K562 (cell line): ENCODE results near the gene PRRT1. TPM values are rescaled to one million over a fixed set of nuclear protein-coding genes. Genes with fewer than 3 reads are reported as not detected.

Source experiments
- ARID3A ChIP-seq: IDR thresholded peaks from 2 replicates; pipeline ENCODE4 v1.6.1; 2012; ENCODE audit warnings: low read depth, low read length, improper control_type of control experiment, borderline replicate concordance
- DPF2 ChIP-seq: fragments of 450-650 bp; IDR thresholded peaks from 2 replicates; pipeline ENCODE4 v1.6.1; 2016
- HCFC1 ChIP-seq: IDR thresholded peaks from 2 replicates; pipeline ENCODE4 v1.6.1; 2012; ENCODE audit warnings: low read depth, low read length, improper control_type of control experiment
- JUND ChIP-seq, 2 experiments: IDR thresholded peaks; 2 replicates in 1 of 2; 3 replicates in 1 of 2; pipeline ENCODE4 v1.6.1; 2011; ENCODE audit warnings: borderline replicate concordance in 2 of 2, low read depth in 2 of 2, low read length in 2 of 2, improper control_type of control experiment in 1 of 2, missing biosample characterization in 1 of 2, missing genetic modification characterization in 1 of 2, missing genetic modification reagents in 1 of 2
- KDM5B ChIP-seq: fragments of 200-600 bp; sonication (generic); IDR thresholded peaks from 2 replicates; pipeline ENCODE4 v1.6.1; 2012; ENCODE audit warnings: low read depth, mild to moderate bottlenecking, moderate library complexity, low read length, control low read depth, inconsistent platforms; ENCODE audit not compliant: insufficient replicate concordance
- KLF16 ChIP-seq: IDR thresholded peaks from 2 replicates; pipeline ENCODE4 v1.6.1; 2016; ENCODE audit warnings: antibody characterized with exemption
- OTX1 ChIP-seq: fragments of 450-650 bp; formaldehyde crosslinking; IDR thresholded peaks from 2 replicates; pipeline ENCODE4 v1.4.0; 2022; ENCODE audit warnings: mild to moderate bottlenecking
- POU5F1 ChIP-seq: fragments of 150-350 bp; IDR thresholded peaks from 2 replicates; pipeline ENCODE4 v1.6.1; 2014; ENCODE audit warnings: borderline replicate concordance, low read length, low read depth, mild to moderate bottlenecking; ENCODE audit not compliant: partially characterized antibody
- RB1 ChIP-seq: fragments of 450-650 bp; IDR thresholded peaks from 2 replicates; pipeline ENCODE4 v1.6.1; 2017; ENCODE audit warnings: low read depth, mild to moderate bottlenecking
- RBBP5 ChIP-seq: fragments of 200-600 bp; sonication (generic); IDR thresholded peaks from 2 replicates; pipeline ENCODE4 v1.6.1; 2012; ENCODE audit warnings: borderline replicate concordance, mild to moderate bottlenecking, low read length, control low read depth, inconsistent platforms; ENCODE audit not compliant: insufficient read depth, poor library complexity, severe bottlenecking
- UBTF ChIP-seq, 2 experiments: IDR thresholded peaks; 2 replicates each; pipeline ENCODE4 v1.6.1; 2012; ENCODE audit warnings: improper control_type of control experiment in 2 of 2, low read depth in 2 of 2, low read length in 2 of 2, borderline replicate concordance in 1 of 2
- polyA plus RNA-seq, 8 experiments: library from polyadenylated mRNA; depleted of rRNA in 4 of 8; stranded (reverse) in 5 of 8; unstranded in 3 of 8; fragments of >200 nt; fragmentation: Nextera tagmentation in 2 of 8; fragmentation: Illumina TruSeq in 1 of 8; extraction: Ambion mirVana in 2 of 8; extraction: Trizol in 1 of 8; gene quantifications; 2 replicates each; pipeline versions ENCODE4 v1.2.1 to v1.2.3, GENCODE V29; 2011 to 2014; ENCODE audit warnings: inconsistent platforms in 1 of 8, missing spikeins in 1 of 8
- total RNA-seq, 7 experiments: library from RNA; depleted of rRNA in 6 of 7; stranded (reverse); fragments of >200 nt in 6 of 7; fragmentation: Illumina TruSeq in 2 of 7; extraction: Trizol in 2 of 7; gene quantifications; 2 replicates each; pipeline versions ENCODE4 v1.2.1 to v1.2.3, GENCODE V29; 2011 to 2021; ENCODE audit warnings: low replicate concordance in 1 of 7
- TF ChIP-seq, protein P1 (sequence below): fragments of 450-650 bp; IDR thresholded peaks from 2 replicates; pipeline ENCODE4 v1.6.1; 2018; ENCODE audit warnings: mild to moderate bottlenecking, low read depth; ENCODE audit not compliant: partially characterized antibody
- TF ChIP-seq, protein P2 (sequence below), 3 experiments: IDR thresholded peaks in 2 of 3; conservative IDR thresholded peaks in 1 of 3; 2 replicates each; pipeline ENCODE4 v1.5.1; 2011 to 2012; ENCODE audit warnings: low read length in 3 of 3, mild to moderate bottlenecking in 3 of 3, control low read depth in 2 of 3, improper control_type of control experiment in 1 of 3, inconsistent platforms in 1 of 3, low read depth in 1 of 3, mixed read lengths in 1 of 3, moderate library complexity in 1 of 3; ENCODE audit not compliant: insufficient read depth in 2 of 3
- TF ChIP-seq, protein P3 (sequence below): sonication (generic); formaldehyde crosslinking; IDR thresholded peaks from 2 replicates; pipeline ENCODE4 v1.9.0; 2022; ENCODE audit warnings: mild to moderate bottlenecking, missing genetic modification reagents

Gene PRRT1
- total and polyA plus RNA-seq, 9 of the 15 experiments (the other 6 are each of a cell fraction or from before 2014, with no cell fraction given), result 0.14 to 3.5 (median 0.41) TPM

- TF ChIP-seq UBTF (IDR thresholded peaks at IDR 0.05; ENCODE audit: borderline replicate concordance in 1 of 2, low read depth in 2 of 2, low read length in 2 of 2), result peak; percentile 49 to 89; a peak in 2 of 4 replicates
- TF ChIP-seq, protein P1, sequence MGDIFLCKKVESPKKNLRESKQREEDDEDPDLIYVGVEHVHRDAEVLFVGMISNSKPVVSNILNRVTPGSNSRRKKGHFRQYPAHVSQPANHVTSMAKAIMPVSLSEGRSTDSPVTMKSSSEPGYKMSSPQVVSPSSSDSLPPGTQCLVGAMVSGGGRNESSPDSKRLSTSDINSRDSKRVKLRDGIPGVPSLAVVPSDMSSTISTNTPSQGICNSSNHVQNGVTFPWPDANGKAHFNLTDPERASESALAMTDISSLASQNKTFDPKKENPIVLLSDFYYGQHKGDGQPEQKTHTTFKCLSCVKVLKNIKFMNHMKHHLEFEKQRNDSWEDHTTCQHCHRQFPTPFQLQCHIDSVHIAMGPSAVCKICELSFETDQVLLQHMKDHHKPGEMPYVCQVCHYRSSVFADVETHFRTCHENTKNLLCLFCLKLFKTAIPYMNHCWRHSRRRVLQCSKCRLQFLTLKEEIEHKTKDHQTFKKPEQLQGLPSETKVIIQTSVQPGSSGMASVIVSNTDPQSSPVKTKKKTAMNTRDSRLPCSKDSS, result no peak
- no peak for TF ChIP-seq RBBP5
- peak; percentile 5 for TF ChIP-seq KDM5B
- peak; percentile 85 for TF ChIP-seq POU5F1
- peak; percentile 72 for TF ChIP-seq HCFC1
- peak; percentile 55; the same call in 1 of the 2 replicates for TF ChIP-seq KLF16
- TF ChIP-seq, protein P2, sequence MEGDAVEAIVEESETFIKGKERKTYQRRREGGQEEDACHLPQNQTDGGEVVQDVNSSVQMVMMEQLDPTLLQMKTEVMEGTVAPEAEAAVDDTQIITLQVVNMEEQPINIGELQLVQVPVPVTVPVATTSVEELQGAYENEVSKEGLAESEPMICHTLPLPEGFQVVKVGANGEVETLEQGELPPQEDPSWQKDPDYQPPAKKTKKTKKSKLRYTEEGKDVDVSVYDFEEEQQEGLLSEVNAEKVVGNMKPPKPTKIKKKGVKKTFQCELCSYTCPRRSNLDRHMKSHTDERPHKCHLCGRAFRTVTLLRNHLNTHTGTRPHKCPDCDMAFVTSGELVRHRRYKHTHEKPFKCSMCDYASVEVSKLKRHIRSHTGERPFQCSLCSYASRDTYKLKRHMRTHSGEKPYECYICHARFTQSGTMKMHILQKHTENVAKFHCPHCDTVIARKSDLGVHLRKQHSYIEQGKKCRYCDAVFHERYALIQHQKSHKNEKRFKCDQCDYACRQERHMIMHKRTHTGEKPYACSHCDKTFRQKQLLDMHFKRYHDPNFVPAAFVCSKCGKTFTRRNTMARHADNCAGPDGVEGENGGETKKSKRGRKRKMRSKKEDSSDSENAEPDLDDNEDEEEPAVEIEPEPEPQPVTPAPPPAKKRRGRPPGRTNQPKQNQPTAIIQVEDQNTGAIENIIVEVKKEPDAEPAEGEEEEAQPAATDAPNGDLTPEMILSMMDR (IDR thresholded peaks at IDR 0.05 in 2 of 3, conservative IDR thresholded peaks at IDR 0.05 in 1 of 3; ENCODE audit: insufficient read depth in 2 of 3, low read depth in 1 of 3, low read length in 3 of 3), result peak; percentile 39 to 50 (median 39); a peak in 5 of 6 replicates
- no peak for TF ChIP-seq RB1
- TF ChIP-seq JUND (IDR thresholded peaks at IDR 0.05; ENCODE audit: borderline replicate concordance, low read depth, low read length), result peak; percentile 18; the same call in 1 of the 2 replicates
- no peak for TF ChIP-seq JUND (tag; IDR thresholded peaks at IDR 0.05; ENCODE audit: borderline replicate concordance, low read depth, low read length)
- TF ChIP-seq DPF2, result 0 out of 2 replicates have a peak, but pooled peaks have one; percentile 13
- no peak for TF ChIP-seq ARID3A
- TF ChIP-seq, protein P3, sequence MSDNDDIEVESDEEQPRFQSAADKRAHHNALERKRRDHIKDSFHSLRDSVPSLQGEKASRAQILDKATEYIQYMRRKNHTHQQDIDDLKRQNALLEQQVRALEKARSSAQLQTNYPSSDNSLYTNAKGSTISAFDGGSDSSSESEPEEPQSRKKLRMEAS (CRISPR knock-in tag), result 0 out of 2 replicates have a peak, but pooled peaks have one; percentile 34
- TF ChIP-seq OTX1, result no peak
Observed at GRCh38 chr6:32129297-32130088, 22.2 kb downstream of the PRRT1 start (continued).
